Astrocyte (in vitro differentiated cells and primary cell): ENCODE measurements around the gene NET1.

Experiments
- EZH2 ChIP-seq: IDR thresholded peaks from 2 replicates; pipeline ENCODE4 v1.6.1; 2012; ENCODE audit warnings: mild to moderate bottlenecking, low read length, inconsistent platforms; ENCODE audit not compliant: insufficient read depth
- TF ChIP-seq, protein P1 (sequence below): IDR thresholded peaks from 2 replicates; pipeline ENCODE4 v1.5.1; 2011; ENCODE audit warnings: low read depth, mild to moderate bottlenecking, inconsistent platforms, low read length, moderate library complexity; ENCODE audit not compliant: insufficient read depth

GRCh38 chr10:5434017-5434753 is 21.8 kb downstream of the NET1 start:
- TF ChIP-seq, protein P1, sequence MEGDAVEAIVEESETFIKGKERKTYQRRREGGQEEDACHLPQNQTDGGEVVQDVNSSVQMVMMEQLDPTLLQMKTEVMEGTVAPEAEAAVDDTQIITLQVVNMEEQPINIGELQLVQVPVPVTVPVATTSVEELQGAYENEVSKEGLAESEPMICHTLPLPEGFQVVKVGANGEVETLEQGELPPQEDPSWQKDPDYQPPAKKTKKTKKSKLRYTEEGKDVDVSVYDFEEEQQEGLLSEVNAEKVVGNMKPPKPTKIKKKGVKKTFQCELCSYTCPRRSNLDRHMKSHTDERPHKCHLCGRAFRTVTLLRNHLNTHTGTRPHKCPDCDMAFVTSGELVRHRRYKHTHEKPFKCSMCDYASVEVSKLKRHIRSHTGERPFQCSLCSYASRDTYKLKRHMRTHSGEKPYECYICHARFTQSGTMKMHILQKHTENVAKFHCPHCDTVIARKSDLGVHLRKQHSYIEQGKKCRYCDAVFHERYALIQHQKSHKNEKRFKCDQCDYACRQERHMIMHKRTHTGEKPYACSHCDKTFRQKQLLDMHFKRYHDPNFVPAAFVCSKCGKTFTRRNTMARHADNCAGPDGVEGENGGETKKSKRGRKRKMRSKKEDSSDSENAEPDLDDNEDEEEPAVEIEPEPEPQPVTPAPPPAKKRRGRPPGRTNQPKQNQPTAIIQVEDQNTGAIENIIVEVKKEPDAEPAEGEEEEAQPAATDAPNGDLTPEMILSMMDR = peak; percentile 73
- TF ChIP-seq EZH2 = no peak
